GM19324 (cell line): Measurements from ENCODE around the gene SORBS2.
"Not testable (repeated sequence)": the region's sequence is repeated elsewhere in the genome, so short reads cannot be mapped to it uniquely, and the experiment has no call there.

Experiments
- ATAC-seq: cut with Tn5 transposase; IDR thresholded peaks from one replicate; pipeline ENCODE4 v1.9.1; 2021; ENCODE audit warnings: mild to moderate bottlenecking, moderate library complexity; ENCODE audit not compliant: unreplicated experiment, low FRiP score

The SORBS2 gene

GRCh38 chr4:185576314-185576961, 235.6 kb downstream of the SORBS2 start:
- no peak for ATAC-seq

GRCh38 chr4:185573651-185574199, 238.3 kb downstream of the SORBS2 start:
- ATAC-seq = no peak

- no peak for ATAC-seq
These were observed 241.3 kb downstream of the SORBS2 start for GRCh38 chr4:185570727-185571126.

- ATAC-seq = no peak
These were observed 244.3 kb downstream of the SORBS2 start for GRCh38 chr4:185567381-185568376.

GRCh38 chr4:185566972-185567371, 245.0 kb downstream of the SORBS2 start:
- no peak for ATAC-seq

GRCh38 chr4:185566425-185566824, 245.6 kb downstream of the SORBS2 start:
- no peak for ATAC-seq

GRCh38 chr4:185565696-185566095, 246.3 kb downstream of the SORBS2 start:
- ATAC-seq = no peak

- ATAC-seq = no peak
These were observed 247.6 kb downstream of the SORBS2 start for GRCh38 chr4:185564349-185564748.

- no peak for ATAC-seq
These were observed 249.5 kb downstream of the SORBS2 start for GRCh38 chr4:185562531-185562930.

GRCh38 chr4:185560316-185560715, 251.7 kb downstream of the SORBS2 start:
- no peak for ATAC-seq

GRCh38 chr4:185559915-185560281, 252.1 kb downstream of the SORBS2 start:
- ATAC-seq = no peak

- ATAC-seq = not testable (repeated sequence)
These were observed 252.6 kb downstream of the SORBS2 start for GRCh38 chr4:185559251-185559914.

GRCh38 chr4:185554365-185555126, 257.4 kb downstream of the SORBS2 start:
- no peak for ATAC-seq

GRCh38 chr4:185552254-185552653, 259.7 kb downstream of the SORBS2 start:
- ATAC-seq = no peak

GRCh38 chr4:185550933-185551332, 261.1 kb downstream of the SORBS2 start:
- no peak for ATAC-seq

GRCh38 chr4:185549095-185549639, 262.8 kb downstream of the SORBS2 start:
- ATAC-seq = no peak

GRCh38 chr4:185548587-185548986, 263.4 kb downstream of the SORBS2 start:
- ATAC-seq = no peak

GRCh38 chr4:185546335-185546734, 265.7 kb downstream of the SORBS2 start:
- no peak for ATAC-seq

- no peak for ATAC-seq
These were observed 269.2 kb downstream of the SORBS2 start for GRCh38 chr4:185542626-185543315.
